ENCODE data around the gene CSNK1G3.

CSNK1G3 gene

DNA sequence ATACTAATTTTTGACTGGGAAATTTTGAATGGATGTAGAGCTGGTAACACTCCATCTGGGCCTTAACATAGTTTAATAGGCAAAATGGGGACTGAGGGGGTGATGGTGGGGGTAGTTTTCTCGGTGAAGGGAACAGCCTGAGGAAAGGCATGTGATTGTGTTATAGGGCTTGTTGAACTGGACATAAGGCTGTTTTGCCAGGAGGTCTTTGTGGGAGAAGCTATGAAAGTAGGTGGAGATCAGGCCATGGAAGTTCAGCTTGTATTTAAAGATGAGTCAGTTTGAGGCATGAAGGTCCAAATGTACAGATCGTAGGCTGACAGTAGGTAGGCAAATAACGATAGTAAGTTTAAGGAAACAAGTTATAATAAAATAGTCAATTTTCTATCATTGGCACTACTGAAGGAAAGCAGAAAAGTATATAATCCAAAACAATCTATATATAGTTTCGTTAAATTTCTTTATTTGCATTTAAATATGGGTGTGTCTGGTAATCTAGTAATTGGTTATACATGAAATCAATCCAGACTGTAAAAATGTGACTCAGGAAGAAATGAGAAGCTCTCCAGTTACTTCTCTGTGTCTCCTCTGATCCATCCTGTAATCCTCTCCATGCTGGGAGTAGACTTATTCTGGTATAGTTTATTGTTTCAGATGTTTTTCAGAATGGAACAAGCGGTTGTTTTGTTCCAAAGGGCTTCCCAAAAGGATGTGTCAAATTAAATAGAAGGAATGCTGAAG is 2.8 kb downstream of the CSNK1G3 start:
- DNase-seq: no peak

DNA sequence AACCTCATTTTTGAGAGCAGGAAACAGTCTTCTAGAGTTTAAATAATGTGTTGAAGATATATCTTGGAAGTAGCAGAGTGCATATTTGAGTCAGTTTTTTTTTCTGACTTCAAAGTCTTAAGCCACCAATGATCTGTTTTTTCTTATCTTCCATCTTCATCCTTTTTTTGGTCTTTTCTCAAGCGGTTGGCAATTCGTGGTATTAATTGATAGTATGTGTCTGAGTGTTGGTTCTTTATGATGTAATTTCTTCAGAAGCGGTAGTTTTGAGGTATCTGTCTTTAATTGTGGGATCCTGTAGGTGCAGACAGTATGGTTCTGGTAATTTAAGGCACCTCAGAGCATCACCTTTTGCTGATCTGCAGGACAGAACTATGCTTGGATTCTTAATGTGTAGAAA is 3.9 kb downstream of the CSNK1G3 start:
- no peak for DNase-seq

DNA sequence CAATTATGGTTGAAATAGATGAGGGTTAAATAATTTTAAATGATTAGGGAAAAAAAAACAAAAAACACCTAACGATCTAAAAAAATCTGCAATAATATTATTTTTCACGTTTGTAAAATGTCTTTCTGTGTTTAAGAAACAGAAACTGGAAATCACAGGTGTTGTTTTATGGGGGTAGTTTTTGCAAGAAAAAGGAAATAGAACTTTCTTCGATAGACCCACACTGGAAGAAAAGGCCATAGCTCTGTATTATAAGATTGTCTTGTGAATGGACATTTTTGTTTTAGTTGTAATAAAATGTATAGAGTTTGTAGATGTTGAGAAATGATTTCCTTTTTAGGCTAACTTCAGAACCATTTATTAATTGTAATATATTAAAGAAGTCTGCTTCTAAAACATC is 5.5 kb downstream of the CSNK1G3 start:
- no peak for DNase-seq

DNA sequence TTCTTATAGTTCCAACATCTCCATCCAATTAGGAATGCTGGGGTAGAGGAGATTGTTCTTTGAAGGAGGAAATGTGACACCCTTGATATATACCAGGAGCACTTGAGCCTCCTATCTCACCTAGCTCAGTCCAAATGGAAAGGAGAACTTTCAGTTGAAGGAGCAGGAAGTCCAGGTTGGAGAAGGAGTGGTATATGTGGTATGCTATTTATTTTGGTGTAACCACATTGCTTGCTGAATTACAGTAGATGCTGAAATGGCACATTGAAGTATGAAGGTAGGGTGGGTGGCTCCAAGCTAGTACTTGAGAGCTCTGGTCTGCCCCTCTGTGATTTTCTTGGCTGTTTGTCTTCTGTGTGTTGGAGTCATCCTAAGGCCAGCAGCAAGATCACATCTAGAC is 6.1 kb downstream of the CSNK1G3 start:
- DNase-seq: no peak

DNA sequence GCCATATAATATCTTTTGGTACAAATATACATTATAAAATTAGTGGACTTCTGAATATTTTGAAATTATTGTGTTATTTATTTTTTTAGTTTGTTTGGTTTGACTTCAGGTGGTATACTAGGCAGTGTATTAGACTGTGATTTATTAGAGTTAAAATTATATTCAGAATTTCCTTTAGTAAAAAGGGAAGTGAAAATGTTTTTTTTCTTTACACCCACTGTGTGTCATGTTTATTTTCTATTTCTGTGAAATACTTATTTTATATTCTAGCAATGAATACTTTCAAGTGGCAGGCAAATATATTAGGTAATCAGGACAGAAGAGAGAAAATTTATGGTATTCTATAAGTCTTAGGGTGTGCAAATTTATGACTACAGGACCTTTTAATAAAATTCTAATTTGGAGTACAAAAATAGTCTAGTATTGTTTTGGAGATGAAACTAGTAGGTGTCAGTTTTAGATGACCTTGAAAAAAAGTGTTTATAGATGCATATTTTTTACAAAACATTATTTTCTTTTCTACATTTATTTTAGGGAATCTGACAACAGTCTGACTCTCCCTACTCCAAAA is 8.8 kb downstream of the CSNK1G3 start:
- DNase-seq: no peak

DNA sequence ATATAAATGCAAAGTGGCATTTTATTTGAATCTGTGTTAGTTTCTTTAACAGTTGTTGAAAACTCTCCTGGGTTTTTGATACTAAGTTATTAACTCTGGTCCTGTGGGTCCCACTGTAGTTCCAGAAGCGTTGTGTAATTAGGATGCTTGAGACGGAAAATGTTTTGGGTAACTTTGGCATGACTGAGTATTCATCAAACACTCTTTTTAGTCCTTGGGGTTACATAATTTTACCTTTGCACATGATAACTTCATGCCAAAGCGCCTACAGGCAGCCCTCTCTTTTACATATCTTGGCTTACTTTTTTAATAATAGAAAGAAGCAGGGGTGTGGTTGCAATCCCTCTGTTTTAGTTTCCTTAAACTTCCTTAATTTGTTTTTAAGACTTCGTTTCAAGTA is 12.2 kb downstream of the CSNK1G3 start:
- DNase-seq: no peak

DNA sequence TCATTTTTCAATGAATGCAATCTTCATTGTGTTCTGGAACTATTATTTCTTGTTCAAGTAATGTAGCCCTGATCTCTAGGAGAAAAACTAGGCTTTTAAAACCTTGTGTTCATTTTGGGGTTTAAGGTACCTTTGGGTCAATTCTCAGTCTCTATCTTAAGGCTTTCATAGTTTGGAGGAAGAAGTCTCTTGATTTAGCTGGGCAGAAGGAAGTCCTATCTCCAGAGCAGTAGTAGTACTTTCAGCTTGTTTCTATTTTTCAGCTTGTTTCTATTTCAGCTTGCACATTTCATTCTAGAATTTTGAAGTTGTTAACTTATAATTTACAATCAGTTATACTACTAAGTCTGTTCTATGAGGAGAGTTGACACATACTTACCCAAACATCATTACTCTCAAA is 15.2 kb downstream of the CSNK1G3 start:
- no peak for DNase-seq

DNA sequence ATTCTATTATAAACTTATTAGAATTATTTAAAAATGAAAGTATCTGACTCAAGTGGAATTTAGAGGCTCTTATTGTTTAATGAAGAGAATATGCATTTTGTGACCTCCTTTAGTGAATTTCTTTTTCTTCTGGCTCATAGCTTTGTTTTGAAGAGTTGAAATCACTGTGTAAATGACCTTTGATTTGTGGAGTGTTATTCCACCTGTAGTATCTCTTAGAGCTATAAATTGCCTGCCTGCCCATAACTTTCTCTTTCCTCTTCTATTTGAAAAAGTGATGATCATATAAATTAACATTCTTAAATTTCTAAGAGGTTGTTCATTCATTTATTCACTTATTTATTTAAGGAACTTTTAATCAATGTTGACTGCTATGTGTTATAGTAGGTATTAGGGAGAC is 16.1 kb downstream of the CSNK1G3 start:
- DNase-seq: no peak

DNA sequence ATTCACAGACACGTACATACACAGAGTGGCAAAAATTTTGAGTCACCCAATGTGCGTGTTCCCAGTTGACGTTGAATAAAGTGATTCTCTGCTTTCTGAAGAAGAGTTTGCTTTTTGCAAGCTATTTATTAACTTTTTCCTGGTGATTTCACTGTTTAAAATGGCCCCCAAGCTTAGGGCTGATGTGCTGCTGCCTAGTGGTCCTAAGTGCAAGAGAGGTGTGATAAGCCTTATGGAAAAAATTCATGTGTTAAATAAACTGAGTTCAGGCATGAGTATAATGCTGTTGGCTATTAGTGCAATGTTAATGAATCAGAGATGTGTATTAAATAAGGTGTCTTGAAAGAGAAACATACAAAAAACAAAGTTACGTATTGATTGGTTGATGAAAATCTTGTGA is 16.9 kb downstream of the CSNK1G3 start:
- no peak for DNase-seq

DNA sequence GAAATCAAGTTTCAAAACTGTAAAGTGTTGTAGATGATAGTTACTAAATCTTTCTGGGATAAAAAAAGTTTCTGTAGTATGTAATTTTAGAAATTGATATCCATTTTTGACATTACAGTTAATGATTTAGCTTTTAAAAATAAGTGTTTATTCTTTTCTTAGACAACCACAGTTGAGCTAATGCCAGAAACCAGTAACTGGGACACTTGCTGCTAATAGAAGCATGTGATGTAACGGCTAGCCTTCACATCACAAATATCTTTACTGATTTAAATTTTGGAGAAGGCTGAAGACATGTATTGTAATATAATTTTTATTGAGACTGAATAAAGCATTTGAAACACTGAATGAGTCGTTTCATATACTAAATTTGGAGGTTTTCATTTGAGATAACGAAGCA is 18.8 kb downstream of the CSNK1G3 start:
- no peak for DNase-seq

DNA sequence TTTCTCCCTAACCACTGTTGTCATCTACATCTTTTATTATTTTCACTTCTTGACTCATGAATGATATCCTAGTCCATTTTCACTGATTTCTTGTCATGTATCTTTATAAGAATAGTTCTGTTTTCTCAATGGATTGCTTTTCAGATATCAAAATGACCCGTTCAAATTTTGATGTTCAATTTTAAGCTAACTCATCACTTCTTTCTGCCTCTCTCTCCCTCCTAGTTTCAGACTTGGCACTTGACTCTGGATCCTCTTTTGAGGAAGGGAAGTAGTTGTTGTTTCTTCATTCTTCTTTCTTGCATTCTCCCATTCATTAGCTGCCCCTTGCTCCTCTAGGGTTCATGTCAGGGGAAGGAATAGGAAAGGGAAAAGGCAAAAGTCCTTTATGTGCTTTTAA is 23.7 kb downstream of the CSNK1G3 start:
- no peak for DNase-seq

DNA sequence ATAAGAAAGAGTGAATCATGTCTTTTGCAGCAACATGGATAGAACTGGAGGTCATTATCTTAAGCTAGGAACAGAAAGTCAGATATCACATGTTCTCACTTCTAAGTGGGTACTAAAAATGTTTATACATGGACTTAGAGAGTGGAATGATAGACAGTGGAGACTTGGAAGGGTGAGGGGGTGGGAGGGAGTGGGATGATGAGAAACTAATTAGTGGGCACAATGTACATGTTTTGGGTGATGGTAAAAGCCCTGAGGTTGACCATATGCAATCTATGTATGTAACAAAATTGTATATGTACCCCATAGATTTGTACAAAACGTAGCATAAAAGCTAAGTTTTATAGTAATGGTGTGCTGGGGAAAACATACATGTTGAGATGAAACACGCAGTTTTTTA is 25.3 kb downstream of the CSNK1G3 start:
- DNase-seq: no peak

DNA sequence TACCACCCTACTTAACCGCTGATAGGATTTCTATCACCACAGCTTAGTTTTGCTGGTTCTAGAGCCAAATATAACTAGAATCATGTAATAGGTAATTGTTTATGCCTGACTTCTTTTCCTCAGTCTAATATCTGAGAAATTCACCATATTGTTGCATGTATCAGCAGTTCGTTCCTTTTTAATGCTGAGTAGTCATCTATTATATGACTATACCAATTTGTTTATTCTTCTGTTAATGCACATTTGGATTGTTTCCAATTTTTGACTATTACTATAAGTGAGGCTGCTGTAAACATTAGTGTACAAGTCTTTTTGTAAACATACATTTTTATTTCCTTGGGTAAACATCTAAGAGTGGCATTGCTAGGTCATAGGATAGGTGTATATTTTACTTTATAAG is 25.9 kb downstream of the CSNK1G3 start:
- DNase-seq: no peak

DNA sequence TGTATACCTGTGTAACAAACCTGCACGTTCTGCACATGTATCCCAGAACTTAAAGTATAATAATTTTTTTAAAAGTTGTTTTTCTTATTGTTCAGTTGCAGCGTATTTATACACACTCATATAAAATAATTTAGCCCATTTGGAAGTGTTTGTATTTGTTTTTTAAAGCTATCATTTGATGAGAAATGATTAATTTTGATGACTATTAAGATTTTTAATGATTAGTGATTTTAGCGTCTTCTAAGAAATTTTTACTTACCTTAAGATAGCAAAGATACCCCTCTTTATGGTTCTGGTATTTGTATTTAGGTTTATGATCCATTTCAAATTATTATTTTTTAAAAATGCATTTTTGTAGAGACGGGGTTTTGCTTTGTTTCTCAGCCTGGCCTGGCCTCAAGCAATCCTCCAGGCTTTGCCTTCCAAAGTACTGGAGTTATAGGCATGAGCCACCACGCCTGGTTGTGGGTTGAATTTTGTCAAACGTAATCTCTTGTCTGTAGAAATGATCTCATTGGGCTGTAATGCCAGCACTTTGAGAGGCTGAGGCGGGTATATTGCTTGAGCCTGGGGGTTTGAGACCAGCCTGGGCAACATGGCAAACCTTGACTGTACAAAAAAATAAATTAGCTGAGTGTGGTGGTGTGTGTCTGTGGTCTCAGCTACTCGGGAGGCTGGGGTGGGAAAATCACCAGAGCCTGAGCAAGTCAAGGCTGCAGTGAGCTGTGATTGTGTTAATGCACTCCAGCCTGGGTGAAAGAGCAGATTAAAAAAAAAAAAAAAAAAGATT is 26.9 kb downstream of the CSNK1G3 start:
- DNase-seq: no peak

DNA sequence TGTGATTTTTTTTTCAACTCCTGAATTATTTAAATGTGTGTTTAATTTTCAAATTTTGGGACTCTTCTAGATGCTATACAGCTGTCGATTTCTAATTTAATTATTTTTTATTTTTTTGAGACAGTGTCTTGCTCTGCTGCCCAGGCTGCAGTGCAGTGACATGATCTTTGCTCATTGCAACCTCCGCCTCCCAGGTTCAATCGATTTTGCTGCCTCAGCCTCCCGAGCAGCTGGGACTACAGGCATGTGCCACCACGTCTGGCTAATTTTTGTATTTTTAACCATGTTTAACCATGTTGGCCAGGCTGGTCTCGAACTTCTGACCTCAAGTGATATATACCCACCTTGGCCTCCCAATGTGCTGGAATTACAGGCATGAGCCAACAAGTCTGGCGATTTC is 28.6 kb downstream of the CSNK1G3 start:
- no peak for DNase-seq

DNA sequence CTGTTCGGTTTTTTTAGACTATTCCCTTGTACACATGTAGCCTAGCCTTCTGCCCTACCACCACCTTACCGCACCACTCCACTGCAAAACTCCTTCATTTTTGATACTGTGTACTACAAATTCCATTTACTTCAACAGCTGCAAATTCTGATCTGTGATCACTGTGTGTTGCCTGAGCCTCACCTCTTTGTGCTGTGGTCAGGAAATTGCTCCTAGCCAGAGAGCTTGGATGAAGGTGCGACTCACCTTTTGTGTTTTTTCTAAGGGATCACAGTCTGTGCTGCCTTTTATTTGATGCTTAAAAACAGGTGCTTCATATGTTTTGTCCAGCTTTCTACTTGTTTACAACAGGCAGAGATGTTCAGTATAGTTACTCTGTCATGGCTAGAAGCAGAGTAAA is 31.5 kb downstream of the CSNK1G3 start:
- no peak for DNase-seq

DNA sequence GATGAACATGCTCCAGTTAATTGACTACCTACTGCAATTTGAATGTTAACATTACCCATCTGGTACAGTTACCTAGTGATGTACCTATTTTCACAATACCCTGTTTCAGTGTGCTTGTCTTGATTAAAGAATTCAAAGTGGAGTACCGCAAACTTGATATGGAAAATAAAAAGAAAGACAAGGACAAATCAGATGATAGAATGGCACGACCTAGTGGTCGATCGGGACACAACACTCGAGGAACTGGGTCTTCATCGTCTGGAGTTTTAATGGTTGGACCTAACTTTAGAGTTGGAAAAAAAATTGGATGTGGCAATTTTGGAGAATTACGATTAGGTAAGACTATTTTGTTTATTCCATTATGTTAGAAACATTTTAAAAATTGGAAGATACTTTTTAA is 33.5 kb downstream of the CSNK1G3 start:
- peak in 1 of 2 experiments; percentile 9 for DNase-seq

DNA sequence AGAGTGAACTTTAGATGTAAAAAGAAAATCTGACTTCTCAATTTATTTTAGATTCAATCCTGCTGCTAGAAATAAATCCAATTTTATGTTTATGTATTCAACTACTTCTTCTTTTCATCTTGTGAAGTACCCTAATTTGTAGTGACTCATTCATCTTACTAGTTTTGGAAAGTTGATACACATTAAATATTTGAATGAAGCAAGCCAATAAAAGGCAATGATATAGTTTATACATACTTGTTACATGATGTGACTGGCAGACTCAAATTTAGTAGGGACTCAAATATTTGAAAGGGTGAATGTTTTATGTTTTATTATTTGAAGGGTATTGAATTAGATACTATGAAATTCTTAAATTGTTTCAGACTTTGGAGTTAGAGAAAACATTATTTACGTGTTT is 34.7 kb downstream of the CSNK1G3 start:
- DNase-seq: no peak

DNA sequence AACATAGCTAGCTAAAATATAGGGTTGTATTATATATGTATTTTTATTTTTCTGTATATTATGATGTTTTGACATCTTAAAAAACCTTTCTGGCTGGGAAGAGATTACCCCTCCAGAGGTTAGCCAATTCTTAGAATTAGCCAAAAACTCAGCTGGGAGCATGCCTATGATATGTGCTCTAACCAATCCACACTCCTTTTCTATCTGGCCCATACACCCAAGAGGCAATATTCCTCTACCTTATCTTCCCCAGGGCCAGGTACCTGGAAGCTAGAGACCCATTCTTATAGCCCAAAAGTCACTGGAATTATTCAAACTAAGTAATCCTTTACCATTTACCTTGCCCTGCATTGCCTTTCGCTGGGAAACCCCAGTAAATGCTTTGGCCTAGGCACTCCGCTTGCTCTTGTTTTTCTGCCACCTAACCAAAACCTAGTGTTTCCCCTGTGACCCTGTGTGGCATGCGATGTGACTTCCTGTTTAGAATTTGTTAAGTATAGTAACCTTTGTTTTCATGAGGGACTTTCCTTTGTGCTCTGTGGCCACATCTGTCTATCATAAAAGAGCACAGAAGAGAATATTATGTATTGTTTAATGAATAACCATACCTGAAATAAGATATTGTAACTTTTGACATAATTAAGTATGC is 37.4 kb downstream of the CSNK1G3 start:
- peak; percentile 22 to 28 for DNase-seq

DNA sequence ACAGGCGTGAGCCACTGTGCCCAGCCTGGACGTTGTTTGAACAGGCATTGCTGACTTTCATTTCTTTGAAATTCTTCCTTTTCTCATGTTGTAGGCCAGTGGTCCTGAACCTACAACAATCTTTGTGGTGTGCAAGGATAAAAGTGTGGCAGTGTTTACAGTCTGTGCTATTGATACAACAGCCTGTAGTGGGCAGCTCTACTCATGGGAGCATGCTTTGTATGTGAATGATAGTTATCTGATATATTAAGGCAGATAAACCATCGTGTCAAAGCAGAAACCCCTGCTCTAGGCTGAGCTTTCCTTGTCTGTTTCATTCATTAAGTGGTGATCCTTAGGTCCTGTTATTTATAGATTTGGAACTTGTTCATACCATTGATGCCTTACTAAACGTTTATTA is 42.6 kb downstream of the CSNK1G3 start:
- no peak for DNase-seq

DNA sequence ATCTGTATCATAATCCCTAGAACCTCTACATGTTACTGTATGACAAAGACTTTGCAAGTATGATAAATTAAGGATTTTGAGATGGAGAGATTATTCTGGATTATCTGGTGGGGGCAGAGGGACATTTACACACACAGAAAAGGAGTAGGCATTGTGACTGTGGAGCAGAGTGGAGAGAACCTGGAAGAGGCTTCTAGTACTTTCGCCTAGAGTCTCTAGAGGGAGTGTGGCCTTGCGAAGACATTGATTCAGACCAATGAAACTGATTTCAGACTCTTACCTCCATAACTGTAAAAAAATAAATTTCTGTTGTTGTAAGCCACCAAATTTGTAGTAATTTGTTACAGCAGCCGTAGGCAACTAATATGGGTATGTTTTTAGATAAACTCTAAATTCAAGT is 45.9 kb downstream of the CSNK1G3 start:
- DNase-seq: no peak

DNA sequence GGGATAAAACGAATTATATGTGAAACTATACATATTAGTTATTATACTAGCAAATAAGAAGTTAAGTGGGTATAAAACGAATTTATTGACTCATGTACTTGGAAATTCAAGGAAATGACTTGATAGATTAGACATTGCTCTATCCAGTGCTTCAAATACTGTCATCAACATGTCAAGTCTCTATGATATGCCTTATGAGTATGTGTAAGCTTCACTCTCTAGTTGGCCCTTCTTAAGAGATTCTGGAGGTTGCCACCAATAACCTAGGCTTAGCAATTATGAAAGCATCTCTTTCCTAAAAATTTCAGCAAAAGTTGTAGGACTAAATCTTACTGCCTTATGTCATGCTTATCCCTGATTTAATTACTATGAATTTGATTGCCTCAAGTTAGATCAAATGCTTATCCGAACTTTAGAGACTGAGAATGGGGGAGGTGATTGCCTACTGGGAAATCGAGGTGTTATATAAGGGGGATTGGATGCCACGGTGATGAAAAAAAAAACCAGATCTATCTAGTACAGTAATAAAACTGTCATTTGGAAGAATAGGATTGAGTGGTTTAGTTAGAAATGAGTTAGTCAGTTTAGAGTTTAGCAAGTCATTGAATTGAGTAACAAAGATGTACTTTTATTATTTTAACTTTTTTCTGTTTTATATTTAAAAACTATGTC is 46.9 kb downstream of the CSNK1G3 start:
- no peak for DNase-seq

DNA sequence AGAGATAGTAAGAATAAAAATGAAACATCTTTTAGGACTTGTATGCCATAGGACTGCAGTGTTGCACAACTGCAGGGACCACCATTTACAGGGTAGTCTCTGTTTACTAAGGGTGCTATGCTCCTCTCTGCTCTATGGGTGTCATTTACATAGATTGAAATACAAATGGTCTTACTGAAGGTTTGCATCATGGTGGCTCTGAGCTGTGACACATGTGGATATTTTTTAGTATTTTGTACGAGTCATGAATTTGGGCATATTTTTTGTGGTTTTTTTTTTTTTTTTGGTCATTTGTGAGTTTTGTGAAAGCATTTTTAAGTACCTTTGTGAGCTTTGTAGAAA is 47.4 kb downstream of the CSNK1G3 start:
- DNase-seq: no peak

Data from activated CD4-positive, alpha-beta T cell treated with anti-CD3 and anti-CD28 coated beads, Interleukin-2, amount 50 U/mL, for 4 hours (primary cell).